Measurements from ENCODE around the gene TGM5. TPM values are rescaled to one million over a fixed set of nuclear protein-coding genes. Genes with fewer than 3 reads are reported as not detected.

Gene TGM5
- total RNA-seq, 6 experiments from 2014 or later, result not detected

DNA sequence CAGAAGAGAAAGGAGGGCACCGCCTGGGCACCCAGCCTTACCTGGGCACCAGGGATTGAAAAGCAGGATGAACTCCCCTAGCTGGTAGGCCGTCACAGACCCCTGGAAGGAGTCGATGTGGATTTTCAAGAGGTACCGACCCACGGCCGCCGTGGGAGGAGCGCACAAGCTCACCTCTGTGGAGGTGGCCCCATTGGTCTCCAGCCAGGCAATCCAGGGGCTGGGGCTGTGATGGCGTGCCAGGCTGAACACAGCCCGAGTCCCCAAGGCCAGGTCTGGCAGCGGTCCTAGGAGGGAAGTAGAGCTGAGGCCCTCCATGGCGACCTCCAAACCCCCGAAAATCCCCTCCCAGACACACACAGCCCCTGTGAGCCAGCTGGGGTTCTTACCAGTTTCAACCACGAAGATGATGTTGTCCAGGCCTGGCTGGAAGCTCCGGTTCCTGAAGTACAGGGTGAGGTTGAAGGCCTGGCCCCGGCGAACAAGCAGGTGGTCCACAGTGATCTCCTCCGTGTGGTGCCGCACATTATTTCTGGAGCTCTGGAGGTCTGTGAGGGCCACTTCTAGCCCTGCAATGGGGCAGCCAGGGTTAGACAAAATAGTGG lies 6.6 kb downstream of the TGM5 start:
- no peak for TF ChIP-seq POLR2A (IDR thresholded peaks at IDR 0.05)
- DNase-seq (peak in 1 of 3 donors; percentile 42), ATAC-seq (no peak)
- no peak overlapping the region for H3K27ac ChIP-seq
- 67% methylated on average over 1 of the region's 19 CpGs for WGBS (ENCODE audit: insufficient coverage, low coverage, low lambda C conversion rate, missing lambda C conversion rate)
- no peaks in the 10 kb centered on the region for H3K27me3 ChIP-seq
- no peaks in the 10 kb centered on the region for H3K9me3 ChIP-seq
- H3K4me3 ChIP-seq, result no peak overlapping the region
- no peaks in the 10 kb centered on the region for H3K36me3 ChIP-seq
- H3K4me1 ChIP-seq, result no peaks in the 10 kb centered on the region
- intact Hi-C loops (cut with DNase I), result no loop called here

- H3K9me3 ChIP-seq, result no peaks in the 10 kb centered on the region
- DNase-seq, result peak in 1 of 3 donors; percentile 31
- H3K27ac ChIP-seq, result no peak overlapping the region
- intact Hi-C loops (cut with DNase I), result no loop called here
- no peak overlapping the region for H3K4me3 ChIP-seq
- 86% methylated on average over 2 of the region's 8 CpGs for WGBS (ENCODE audit: insufficient coverage, low coverage, low lambda C conversion rate, missing lambda C conversion rate)
- no peak for TF ChIP-seq POLR2A (IDR thresholded peaks at IDR 0.05)
- TF ChIP-seq CTCF (IDR thresholded peaks at IDR 0.05), result no peak
- no peak for ATAC-seq
- H3K4me1 ChIP-seq, result no peaks in the 10 kb centered on the region
- no peaks in the 10 kb centered on the region for H3K36me3 ChIP-seq
- no peaks in the 10 kb centered on the region for H3K27me3 ChIP-seq
These were observed 7.9 kb downstream of the TGM5 start for GRCh38 chr15:43258781-43259180.

GRCh38 chr15:43256341-43256740 lies 10.4 kb downstream of the TGM5 start:
- ATAC-seq, result no peak
- Histone ChIP-seq H3K4me3 (no peak overlapping the region), H3K27ac (no peak overlapping the region), H3K27me3 (no peaks in the 10 kb centered on the region), H3K4me1 (no peaks in the 10 kb centered on the region), H3K36me3 (no peaks in the 10 kb centered on the region), H3K9me3 (no peaks in the 10 kb centered on the region)
- DNase-seq, result peak in 1 of 3 donors; percentile 36
- intact Hi-C loops (cut with DNase I), result no loop called here
- WGBS (ENCODE audit: insufficient coverage, low coverage, low lambda C conversion rate, missing lambda C conversion rate), result 60% methylated on average over 2 of the region's 7 CpGs
- no peak for TF ChIP-seq POLR2A (IDR thresholded peaks at IDR 0.05)
- TF ChIP-seq CTCF (IDR thresholded peaks at IDR 0.05), result no peak

- ATAC-seq (no peak), DNase-seq (peak in 1 of 3 donors; percentile 26)
- Histone ChIP-seq H3K27ac (no peak overlapping the region), H3K36me3 (no peaks in the 10 kb centered on the region), H3K27me3 (no peaks in the 10 kb centered on the region), H3K9me3 (no peaks in the 10 kb centered on the region), H3K4me3 (no peak overlapping the region), H3K4me1 (no peaks in the 10 kb centered on the region)
- TF ChIP-seq CTCF (IDR thresholded peaks at IDR 0.05), result no peak
- TF ChIP-seq POLR2A (IDR thresholded peaks at IDR 0.05), result no peak
- WGBS (ENCODE audit: insufficient coverage, low coverage, low lambda C conversion rate, missing lambda C conversion rate), result 50% methylated on average over 1 of the region's 2 CpGs
- intact Hi-C loops (cut with DNase I), result no loop called here
These were observed 11.4 kb downstream of the TGM5 start for GRCh38 chr15:43255376-43255775.

DNA sequence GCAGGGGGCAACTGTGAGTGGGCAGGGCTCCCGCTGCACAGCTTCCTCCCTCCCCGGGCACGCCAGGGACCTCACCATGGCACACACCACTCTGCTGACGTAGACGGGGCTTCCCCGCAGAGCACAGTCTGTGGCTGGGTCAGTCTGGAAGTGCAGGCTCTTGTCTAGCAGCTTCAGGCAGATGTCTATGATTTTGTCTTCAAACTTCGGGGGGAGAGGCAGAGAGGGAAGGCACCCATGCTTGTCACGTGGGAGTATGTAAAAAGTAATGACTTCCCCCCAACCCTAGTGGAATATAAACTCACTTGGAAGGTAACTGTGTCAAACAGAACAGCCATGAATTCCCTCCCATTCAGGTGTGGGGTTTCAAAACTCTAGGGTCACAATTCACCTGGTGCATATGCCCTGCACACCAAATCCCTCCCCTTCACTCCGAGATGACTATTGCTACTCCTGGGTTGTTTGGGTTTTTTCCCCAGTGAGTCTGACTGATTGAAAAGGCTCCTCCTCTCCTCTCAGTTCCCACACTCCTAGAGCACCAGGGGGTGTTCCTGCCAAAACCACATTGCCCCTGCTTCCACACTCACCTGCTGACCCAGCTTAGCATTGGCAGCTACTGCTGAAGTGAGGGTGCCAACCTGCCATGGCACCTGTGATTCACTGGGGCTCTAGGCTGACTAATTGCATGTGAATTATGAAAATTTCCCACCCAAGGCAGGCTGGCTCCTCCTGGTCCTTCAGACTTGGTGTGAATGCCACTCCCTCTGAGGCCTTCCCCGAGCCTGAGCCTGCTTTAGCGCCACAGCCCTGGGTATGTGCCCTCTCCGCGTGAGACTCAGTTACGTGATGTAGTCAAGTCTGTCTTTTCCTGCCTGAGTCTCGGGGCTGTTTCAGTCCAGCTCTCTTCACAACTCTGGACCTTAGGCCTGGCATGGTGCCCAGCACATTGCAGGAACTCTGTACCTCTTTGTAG lies 13.0 kb downstream of the TGM5 start:
- no peak for TF ChIP-seq CTCF (IDR thresholded peaks at IDR 0.05)
- TF ChIP-seq POLR2A (IDR thresholded peaks at IDR 0.05), result no peak
- WGBS (ENCODE audit: insufficient coverage, low coverage, low lambda C conversion rate, missing lambda C conversion rate), result 29% methylated on average over 2 of the region's 15 CpGs
- Histone ChIP-seq H3K9me3 (no peaks in the 10 kb centered on the region), H3K27me3 (no peaks in the 10 kb centered on the region), H3K4me1 (no peaks in the 10 kb centered on the region), H3K36me3 (no peaks in the 10 kb centered on the region), H3K27ac (no peak overlapping the region), H3K4me3 (no peak overlapping the region)
- ATAC-seq (peak in 3 of 4 donors; percentile 30 to 39 (median 35)), DNase-seq (peak in 2 of 3 donors; percentile 52 to 59)
- intact Hi-C loops (cut with DNase I), result no loop called here

All from right lobe of liver (tissue), 6 donors.